ENCODE results near the gene CCDC97. TPM values are rescaled to one million over a fixed set of nuclear protein-coding genes. Genes with fewer than 3 reads are reported as not detected.
A peak's percentile ranks its signal among the peaks of the same experiment; 100 is the strongest.

CCDC97 gene
- total and polyA plus RNA-seq, 2 of the 8 experiments (the other 6 are each of a cell fraction or from before 2014, with no cell fraction given), result 19.8 to 27.1 TPM

- peaks cover 0 to 9% (median 0%) of the 10 kb centered on the region in 4 experiments; a peak in 3 of 7 replicates for H3K27me3 ChIP-seq (replicated peaks in 1 of 4; ENCODE audit: control insufficient read depth in 3 of 4, extremely low read depth in 1 of 4, insufficient read depth in 3 of 4, low read length in 3 of 4)
- H3K4me3 ChIP-seq (ENCODE audit: extremely low read depth in 1 of 4, insufficient read depth in 2 of 4, low read depth in 3 of 4, low read length in 4 of 4), result peak overlapping the region in 3 of 4 experiments; percentile 2 to 54 (median 8); a peak in 4 of 8 replicates
- POLR2A ChIA-PET (ENCODE audit: partially characterized antibody), result interaction anchor here (1.0 to 12.6 kb wide), 8 partner anchors 14 to 64 kb away, joined by 3 to 137 read pairs (median 4); partner anchors contain the start of genes B9D2, CCDC97 and HNRNPUL1
- no peak overlapping the region for H3K56ac ChIP-seq (replicated peaks; ENCODE audit: insufficient read length, low read depth, low read length)
- CTCF ChIA-PET (ENCODE audit: partially characterized antibody), result interaction anchor here (1.0 to 1.6 kb wide), 2 partner anchors 20 to 38 kb away, joined by 3 to 5 read pairs; no protein-coding TSS in a partner anchor
- H3K18ac ChIP-seq (ENCODE audit: extremely low read depth, low read length), result peak overlapping the region; percentile 93
- H3K4me2 ChIP-seq (ENCODE audit: insufficient read depth in 1 of 2, low read depth in 2 of 2, low read length in 2 of 2), result peak overlapping the region; percentile 61 to 98
- H3K4ac ChIP-seq (replicated peaks; ENCODE audit: insufficient read length, low read depth, low read length), result no peak overlapping the region
- H2AFZ ChIP-seq (ENCODE audit: low read length), result no peak overlapping the region
- H3K79me2 ChIP-seq (ENCODE audit: control insufficient read depth in 1 of 2, insufficient read depth in 2 of 2, low read length in 2 of 2), result no peaks in the 10 kb centered on the region
- peak in 1 of 2 experiments; percentile 71 for DNase-seq (ENCODE audit: low read depth in 1 of 2, low spot score in 2 of 2)
- peaks cover 0 to 5% of the 10 kb centered on the region in 2 experiments for H4K20me1 ChIP-seq (replicated peaks in 1 of 2; ENCODE audit: control insufficient read depth in 1 of 2, insufficient read depth in 2 of 2, low read length in 2 of 2)
- WGBS, 2 experiments (ENCODE audit: extremely low coverage in 1 of 2, insufficient coverage in 1 of 2, insufficient read length in 1 of 2, insufficient replicate concordance in 2 of 2, low coverage in 1 of 2, low lambda C conversion rate in 2 of 2, missing lambda C conversion rate in 1 of 2), result 38% methylated on average over 24 of the region's 33 CpGs; no CpG with 5 or more reads in 1 of the 2 experiments
- H2BK12ac ChIP-seq (ENCODE audit: low read depth, low read length), result peak overlapping the region; percentile 98; the same call in 1 of the 2 replicates
- peak overlapping the region; percentile 96 for H2BK5ac ChIP-seq (ENCODE audit: low read depth, low read length)
- H3K9ac ChIP-seq (replicated peaks in 1 of 4; ENCODE audit: extremely low read depth in 1 of 4, low read depth in 3 of 4, low read length in 3 of 4), result 0 out of 7 replicates have a peak overlapping the region, but pooled peaks of 1 of the 4 experiments have one; percentile 1
- no peaks in the 10 kb centered on the region for H3K9me3 ChIP-seq (ENCODE audit: insufficient read depth in 2 of 2, low read depth in 1 of 2, low read length in 1 of 2)
- FAIRE-seq, result no peak
- H2AK5ac ChIP-seq (ENCODE audit: low read depth, low read length), result peak overlapping the region; percentile 91; the same call in 1 of the 2 replicates
- H3K23ac ChIP-seq (ENCODE audit: insufficient read length), result no peak overlapping the region
- H3K79me1 ChIP-seq (ENCODE audit: low read depth, low read length), result no peaks in the 10 kb centered on the region
- H4K5ac ChIP-seq (ENCODE audit: insufficient read length, low read depth, low read length), result peak overlapping the region; percentile 57
- H2BK20ac ChIP-seq (ENCODE audit: low read length), result 0 out of 2 replicates have a peak overlapping the region, but pooled peaks have one; percentile 80
- H3K36me3 ChIP-seq (ENCODE audit: control insufficient read depth in 2 of 4, insufficient read depth in 4 of 4, low read length in 3 of 4), result no peaks in the 10 kb centered on the region; a peak in 3 of 8 replicates
- peaks cover 17% of the 10 kb centered on the region for H3K23me2 ChIP-seq (ENCODE audit: low read depth, low read length)
- no peak overlapping the region for H3K27ac ChIP-seq (ENCODE audit: low read depth, low read length)
- no peak for TF ChIP-seq SP2 (IDR thresholded peaks at IDR 0.05; ENCODE audit: low read length)
- peak; percentile 54 for TF ChIP-seq MAX (IDR thresholded peaks at IDR 0.05)
- H4K91ac ChIP-seq (replicated peaks; ENCODE audit: insufficient read length, low read length), result peak overlapping the region; percentile 91
- no peak overlapping the region for H3K14ac ChIP-seq (ENCODE audit: insufficient read length)
- H2BK15ac ChIP-seq (ENCODE audit: low read length), result peak overlapping the region; percentile 100
- H4K8ac ChIP-seq (ENCODE audit: extremely low read depth, insufficient read depth, low read length), result no peak overlapping the region; the same call in 1 of the 2 replicates
- peaks cover 15 to 32% (median 23%) of the 10 kb centered on the region in 4 experiments for H3K4me1 ChIP-seq (replicated peaks in 1 of 4; ENCODE audit: control insufficient read depth in 3 of 4, insufficient read depth in 4 of 4, low read length in 3 of 4)
- H2BK120ac ChIP-seq (replicated peaks; ENCODE audit: low read depth, low read length), result no peak overlapping the region
These were observed 17.7 kb downstream of the CCDC97 start for GRCh38 chr19:41327576-41328156.

Data from H1 (cell line).